Esophagus squamous epithelium (tissue), 5 donors: Measurements from ENCODE around the gene DLG2. TPM values are rescaled to one million over a fixed set of nuclear protein-coding genes. Genes with fewer than 3 reads are reported as not detected.

Experiments used
- DNase-seq: peaks from one replicate; lab custom pipeline; 2025; lab: John Stamatoyannopoulos, UW
- H3K27ac ChIP-seq, 4 donors: fragments of 200-600 bp; sonication (generic); one replicate each; pipeline ENCODE4 v1.5.1; 2016 to 2019; ENCODE audit warnings: mild to moderate bottlenecking in 1 of 4
- H3K27me3 ChIP-seq, 4 donors: fragments of 200-600 bp; sonication (generic); 1 replicate in 3 of 4; 2 replicates in 1 of 4; pipeline versions ENCODE4 v1.5.1 to v1.6.0; 2017 to 2021; ENCODE audit warnings: antibody characterized with exemption in 1 of 4
- H3K36me3 ChIP-seq, 3 donors: fragments of 200-600 bp; sonication (generic); one replicate each; pipeline ENCODE4 v1.5.1; 2016 to 2019
- H3K4me1 ChIP-seq, 3 donors: fragments of 200-600 bp; sonication (generic); one replicate each; pipeline ENCODE4 v1.5.1; 2017 to 2019
- H3K4me3 ChIP-seq, 4 donors: fragments of 200-600 bp; sonication (generic); 1 replicate in 3 of 4; 2 replicates in 1 of 4; pipeline ENCODE4 v1.5.1; 2016 to 2019; ENCODE audit warnings: mild to moderate bottlenecking in 2 of 4, moderate library complexity in 1 of 4
- H3K9me3 ChIP-seq, 3 donors: fragments of 200-600 bp; sonication (generic); one replicate each; pipeline ENCODE4 v1.5.1; 2016 to 2019
- CTCF ChIP-seq, 6 experiments: fragments of 450-650 bp in 4 of 6; fragments of 200-600 bp in 2 of 6; sonication (generic) in 2 of 6; IDR thresholded peaks; one replicate each; pipeline ENCODE4 v1.5.1; 2016 to 2019; ENCODE audit warnings: antibody characterized with exemption in 6 of 6, mild to moderate bottlenecking in 4 of 6, moderate library complexity in 4 of 6
- POLR2A ChIP-seq, 4 donors: fragments of 450-650 bp; IDR thresholded peaks; one replicate each; pipeline ENCODE4 v1.6.1; 2017; ENCODE audit warnings: antibody characterized with exemption in 4 of 4, mild to moderate bottlenecking in 4 of 4, moderate library complexity in 3 of 4
- WGBS, 2 donors: methylation state at CpG; one replicate each; pipeline ENCODE4 v1.1.5; 2018; 5-methylcytosine and 5-hydroxymethylcytosine counted together
- intact Hi-C: fragments of 100-400 bp; cut with DNase I; formaldehyde crosslinking; loops from one replicate; pipeline ENCODE4 v1.15.0; 2022
- small RNA-seq, 4 donors: library from RNA; depleted of rRNA; stranded (forward); fragments of <200 nt; gene quantifications; one replicate each; pipeline ENCODE3, GENCODE V24; 2016
- total RNA-seq, 4 donors: library from RNA; depleted of rRNA; stranded (reverse); fragments of >200 nt; gene quantifications; one replicate each; pipeline ENCODE4 v1.1.0, GENCODE V29; 2016
- donor health status: DM: yes; HTN: yes; CAD: no.

DLG2 gene
- total RNA-seq, 4 donors from 2014 or later: 2.9 to 27.7 (median 12.6) TPM

- intact Hi-C loops: no loop called here
- no peak for DNase-seq
- TF ChIP-seq POLR2A (IDR thresholded peaks at IDR 0.05): no peak
- no peak for TF ChIP-seq CTCF (IDR thresholded peaks at IDR 0.05)
- no peaks in the 10 kb centered on the region for H3K36me3 ChIP-seq
- no peaks in the 10 kb centered on the region for H3K9me3 ChIP-seq
- WGBS, 2 donors: 25 to 42% methylated on average over 2 of the region's 2 CpGs
- no peak overlapping the region for H3K27ac ChIP-seq
- peaks cover 0 to 14% (median 0%) of the 10 kb centered on the region in 3 donors for H3K4me1 ChIP-seq
- H3K4me3 ChIP-seq: no peak overlapping the region
- H3K27me3 ChIP-seq: no peaks in the 10 kb centered on the region
These were observed 2216.3 kb downstream of the DLG2 start for GRCh38 chr11:83410605-83411565.

- intact Hi-C loops: no loop called here
- Histone ChIP-seq H3K27ac (no peak overlapping the region), H3K36me3 (no peaks in the 10 kb centered on the region), H3K4me1 (peaks cover 0 to 14% (median 0%) of the 10 kb centered on the region in 3 donors), H3K9me3 (no peaks in the 10 kb centered on the region), H3K4me3 (no peak overlapping the region), H3K27me3 (no peaks in the 10 kb centered on the region)
- no peak for DNase-seq
- TF ChIP-seq CTCF (IDR thresholded peaks at IDR 0.05) (no peak), POLR2A (IDR thresholded peaks at IDR 0.05) (no peak)
- WGBS, 2 donors: 67 to 72% methylated on average over 2 of the region's 2 CpGs
These were observed 2217.3 kb downstream of the DLG2 start for GRCh38 chr11:83409891-83410290.

- no peaks in the 10 kb centered on the region for H3K36me3 ChIP-seq
- H3K4me1 ChIP-seq: peaks cover 0 to 14% (median 0%) of the 10 kb centered on the region in 3 donors
- H3K27me3 ChIP-seq: no peaks in the 10 kb centered on the region
- H3K27ac ChIP-seq: no peak overlapping the region
- intact Hi-C loops: no loop called here
- no peak for TF ChIP-seq POLR2A (IDR thresholded peaks at IDR 0.05)
- no peak for TF ChIP-seq CTCF (IDR thresholded peaks at IDR 0.05)
- no peak for DNase-seq
- WGBS, 2 donors: 67% methylated on average over 1 of the region's 1 CpG; no CpG with 5 or more reads in 1 of the 2 donors
- no peak overlapping the region for H3K4me3 ChIP-seq
- H3K9me3 ChIP-seq: no peaks in the 10 kb centered on the region
These were observed 2217.7 kb downstream of the DLG2 start for GRCh38 chr11:83409476-83409875.

- Histone ChIP-seq H3K9me3 (no peaks in the 10 kb centered on the region), H3K4me1 (peaks cover 0 to 14% (median 0%) of the 10 kb centered on the region in 3 donors), H3K36me3 (no peaks in the 10 kb centered on the region), H3K27ac (no peak overlapping the region), H3K27me3 (no peaks in the 10 kb centered on the region), H3K4me3 (no peak overlapping the region)
- intact Hi-C loops: no loop called here
- WGBS, 2 donors: 75 to 92% methylated on average over 1 of the region's 1 CpG
- no peak for DNase-seq
- TF ChIP-seq POLR2A (IDR thresholded peaks at IDR 0.05): no peak
- no peak for TF ChIP-seq CTCF (IDR thresholded peaks at IDR 0.05)
These were observed 2218.2 kb downstream of the DLG2 start for GRCh38 chr11:83408946-83409345.

Small RNAs within 50 kb of the gene (small RNA-seq; reads per million reads assigned to genes)
- gene RF02112 (0 reads per million in 4 donors), gene RF02113 (0 reads per million in 4 donors), gene RNU6-1292P (0 to 0.14 (median 0) reads per million in 4 donors)

Other genes with a start within 250 kb of the DLG2 start
- gene TMEM126B, start 1.2 kb upstream of the DLG2 start, total RNA-seq: 10 to 100 TPM; 13.6 to 43.0 (median 38.7) TPM
- gene TMEM126A, start 20.6 kb upstream of the DLG2 start, total RNA-seq: 10 to 100 TPM in 3 of 4 donors, 1 to 10 TPM in 1; 6.8 to 38.3 (median 25.7) TPM
- gene CREBZF, start 37.8 kb upstream of the DLG2 start, total RNA-seq: 10 to 100 TPM; 14.8 to 67.3 (median 27.6) TPM
- gene CCDC89, start 58.9 kb upstream of the DLG2 start, total RNA-seq: 1 to 10 TPM in 2 of 4 donors, under 1 TPM in 1, not detected in 1; 0.18 to 2.1 (median 1.1) TPM
- gene SYTL2, start 183.8 kb upstream of the DLG2 start, total RNA-seq: 10 to 100 TPM in 1 of 4 donors, 1 to 10 TPM in 3; 8.8 to 16.0 (median 9.2) TPM
- not detected for gene CCDC83, start 228.0 kb upstream of the DLG2 start, total RNA-seq